IMR-90 (cell line): ENCODE measurements around the gene CCDC134.

Source experiments
- BHLHE40 ChIP-seq: fragments of 150-350 bp; IDR thresholded peaks from 2 replicates; pipeline ENCODE4 v1.6.1; 2016; ENCODE audit warnings: mild to moderate bottlenecking, low read depth, low read length
- CEBPB ChIP-seq: IDR thresholded peaks from 2 replicates; pipeline ENCODE4 v1.6.1; 2012; ENCODE audit warnings: low read depth, low read length, improper control_type of control experiment
- CHD1 ChIP-seq: IDR thresholded peaks from 2 replicates; pipeline ENCODE4 v1.6.1; 2012; ENCODE audit warnings: low read depth, low read length, improper control_type of control experiment
- ELK1 ChIP-seq: fragments of 150-350 bp; IDR thresholded peaks from 2 replicates; pipeline ENCODE4 v1.6.1; 2016; ENCODE audit warnings: low read depth, mild to moderate bottlenecking, low read length, moderate library complexity, borderline replicate concordance
- FOS ChIP-seq: fragments of 150-350 bp; IDR thresholded peaks from 2 replicates; pipeline ENCODE4 v1.6.1; 2016; ENCODE audit warnings: low read depth, low read length
- MAFK ChIP-seq: IDR thresholded peaks from 2 replicates; pipeline ENCODE4 v1.6.1; 2012; ENCODE audit warnings: low read depth, low read length, improper control_type of control experiment
- POLR2A ChIP-seq: IDR thresholded peaks from 2 replicates; pipeline ENCODE4 v1.6.1; 2012; ENCODE audit warnings: mild to moderate bottlenecking, low read depth, low read length
- RAD21 ChIP-seq: IDR thresholded peaks from 2 replicates; pipeline ENCODE4 v1.6.1; 2012; ENCODE audit warnings: low read length, improper control_type of control experiment
- RCOR1 ChIP-seq: IDR thresholded peaks from 2 replicates; pipeline ENCODE4 v1.6.1; 2012; ENCODE audit warnings: mild to moderate bottlenecking, low read length, improper control_type of control experiment; ENCODE audit not compliant: insufficient replicate concordance
- RFX5 ChIP-seq: IDR thresholded peaks from 2 replicates; pipeline ENCODE4 v1.8.0; 2012; ENCODE audit warnings: low read depth, mild to moderate bottlenecking, low read length, moderate library complexity
- USF2 ChIP-seq: fragments of 150-350 bp; IDR thresholded peaks from 2 replicates; pipeline ENCODE4 v1.6.1; 2017; ENCODE audit warnings: mild to moderate bottlenecking, antibody characterized with exemption, low read length, low read depth
- TF ChIP-seq, protein P1 (sequence below): conservative IDR thresholded peaks from 2 replicates; pipeline ENCODE4 v1.5.1; 2012; ENCODE audit warnings: mild to moderate bottlenecking, low read depth, low read length, improper control_type of control experiment

DNA sequence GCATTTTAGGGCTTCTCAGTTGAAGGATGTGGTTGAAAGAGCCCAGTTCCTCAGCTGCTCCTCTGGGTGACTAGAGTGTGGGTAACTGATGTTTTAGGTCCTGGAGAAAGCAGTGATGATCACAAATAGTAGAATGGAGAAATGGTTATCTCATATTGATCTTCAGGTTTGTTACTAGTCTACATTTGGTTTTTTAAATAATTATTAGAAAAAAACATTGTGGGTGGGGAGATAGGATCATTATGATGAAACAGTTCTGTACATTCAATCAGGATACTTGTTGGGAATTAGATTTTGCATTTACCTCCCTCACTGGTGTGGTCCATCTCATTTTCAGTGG lies 57.4 kb downstream of the CCDC134 start:
- TF ChIP-seq, protein P1, sequence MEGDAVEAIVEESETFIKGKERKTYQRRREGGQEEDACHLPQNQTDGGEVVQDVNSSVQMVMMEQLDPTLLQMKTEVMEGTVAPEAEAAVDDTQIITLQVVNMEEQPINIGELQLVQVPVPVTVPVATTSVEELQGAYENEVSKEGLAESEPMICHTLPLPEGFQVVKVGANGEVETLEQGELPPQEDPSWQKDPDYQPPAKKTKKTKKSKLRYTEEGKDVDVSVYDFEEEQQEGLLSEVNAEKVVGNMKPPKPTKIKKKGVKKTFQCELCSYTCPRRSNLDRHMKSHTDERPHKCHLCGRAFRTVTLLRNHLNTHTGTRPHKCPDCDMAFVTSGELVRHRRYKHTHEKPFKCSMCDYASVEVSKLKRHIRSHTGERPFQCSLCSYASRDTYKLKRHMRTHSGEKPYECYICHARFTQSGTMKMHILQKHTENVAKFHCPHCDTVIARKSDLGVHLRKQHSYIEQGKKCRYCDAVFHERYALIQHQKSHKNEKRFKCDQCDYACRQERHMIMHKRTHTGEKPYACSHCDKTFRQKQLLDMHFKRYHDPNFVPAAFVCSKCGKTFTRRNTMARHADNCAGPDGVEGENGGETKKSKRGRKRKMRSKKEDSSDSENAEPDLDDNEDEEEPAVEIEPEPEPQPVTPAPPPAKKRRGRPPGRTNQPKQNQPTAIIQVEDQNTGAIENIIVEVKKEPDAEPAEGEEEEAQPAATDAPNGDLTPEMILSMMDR: no peak
- TF ChIP-seq MAFK (no peak), CHD1 (no peak), USF2 (no peak), CEBPB (no peak), POLR2A (no peak), RCOR1 (no peak), RAD21 (no peak), RFX5 (no peak), BHLHE40 (no peak), ELK1 (no peak), FOS (no peak)
